ENCODE results near the gene GUK1.
"Not testable (repeated sequence)": the region's sequence is repeated elsewhere in the genome, so short reads cannot be mapped to it uniquely, and the experiment has no call there.

Gene GUK1

DNA sequence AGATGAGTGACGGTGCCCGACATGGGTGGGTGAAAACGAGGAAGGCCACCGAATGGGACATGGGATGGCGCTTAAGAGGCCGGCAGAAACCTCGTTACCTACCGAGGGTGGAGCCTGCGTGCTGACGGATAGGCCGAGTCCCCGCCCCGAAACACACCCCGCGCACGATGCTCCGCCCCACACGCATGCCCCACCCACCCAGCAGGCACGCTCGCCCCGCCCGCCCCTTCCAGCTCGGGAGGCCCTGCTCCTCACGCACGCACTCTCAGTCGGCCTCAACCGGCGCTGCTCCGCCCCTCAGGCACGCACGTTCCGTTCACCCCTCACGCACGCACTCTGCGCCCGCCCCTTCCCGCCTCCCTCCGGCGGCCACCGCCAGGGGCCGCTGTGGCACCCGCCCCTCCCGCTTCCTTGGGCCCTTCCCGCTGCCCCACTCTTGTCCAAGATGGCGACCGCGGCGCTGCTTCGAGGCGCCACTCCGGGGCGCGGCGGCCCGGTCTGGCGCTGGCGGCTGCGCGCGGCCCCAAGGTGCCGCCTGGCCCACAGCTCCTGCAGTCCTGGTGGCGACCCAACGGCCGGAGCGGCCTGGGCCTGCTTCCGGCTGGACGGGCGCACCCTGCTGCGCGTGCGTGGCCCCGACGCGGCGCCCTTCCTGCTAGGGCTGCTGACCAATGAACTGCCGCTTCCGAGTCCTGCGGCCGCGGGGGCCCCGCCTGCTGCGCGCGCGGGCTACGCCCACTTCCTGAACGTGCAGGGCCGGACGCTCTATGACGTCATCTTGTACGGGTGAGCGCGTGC, 25.5 kb downstream of the GUK1 start, which contains the start of gene IBA57:
Gene IBA57 (plus strand): TSS at position 433 of the 798 bp plus-strand sequence. CDS start 13 bp downstream, at position 446.
- Histone ChIP-seq H3K27me3 (ENCODE audit: control insufficient read depth in 1 of 2, insufficient read depth in 2 of 2, low read length in 2 of 2) (peaks cover 6 to 10% of the 10 kb centered on the region in 2 donors), H3K9me3 (ENCODE audit: control insufficient read depth in 2 of 2, low read length in 2 of 2) (no peaks in the 10 kb centered on the region), H3K9ac (ENCODE audit: low read length in 2 of 2) (peak within 1 kb of the TSS; percentile 87 to 88), H3K36me3 (ENCODE audit: control insufficient read depth in 2 of 2, insufficient read depth in 2 of 2, low read length in 2 of 2) (no peaks in the 10 kb centered on the region), H3K4me1 (ENCODE audit: control insufficient read depth, insufficient read depth, low read length) (peaks cover 28% of the 10 kb centered on the region), H3K4me3 (ENCODE audit: low read length in 2 of 2) (peak within 1 kb of the TSS; percentile 82 to 90), H3K27ac (ENCODE audit: low read length) (peak within 1 kb of the TSS; percentile 91)

- peak overlapping the region; percentile 86 to 88 for H3K9ac ChIP-seq (ENCODE audit: low read length in 2 of 2)
These were observed 26.3 kb downstream of the GUK1 start for GRCh38 chr1:228166170-228166936.

DNA sequence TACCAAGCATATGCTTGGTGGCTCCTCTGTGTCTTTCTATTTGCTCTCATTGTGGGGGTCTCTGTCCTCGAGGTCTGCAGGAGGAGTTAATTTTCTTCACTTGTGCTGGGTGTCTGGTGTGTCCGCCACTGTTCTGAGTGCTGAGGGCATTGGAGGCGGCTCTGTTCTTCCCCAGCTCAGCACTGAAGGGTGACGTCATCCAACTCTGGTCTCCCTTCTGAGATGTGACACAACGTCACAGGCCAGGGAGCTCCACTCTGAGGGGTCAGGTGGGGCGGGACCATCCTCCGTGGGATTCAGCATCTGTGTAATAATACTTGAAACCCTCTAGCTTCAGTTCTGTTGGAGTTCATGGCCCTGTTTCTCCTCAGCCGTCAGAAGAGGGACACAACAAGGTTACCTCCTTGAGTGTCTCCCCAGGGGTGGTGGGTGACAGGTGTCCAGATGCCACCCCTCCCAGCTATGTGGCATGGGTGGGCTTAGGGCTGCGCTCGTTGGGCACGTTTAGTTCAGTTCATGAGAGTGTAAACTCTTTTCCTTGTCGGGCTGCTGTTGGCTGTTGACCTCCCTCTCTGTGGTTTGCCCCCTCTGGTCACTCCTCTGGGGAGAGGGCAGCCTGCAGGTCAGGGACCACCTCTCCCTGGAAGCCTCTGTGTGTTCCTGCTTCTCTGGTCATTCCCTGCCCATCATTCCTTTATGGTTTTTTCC, 28.6 kb downstream of the GUK1 start:
- peaks cover 13% of the 10 kb centered on the region for H3K4me1 ChIP-seq (ENCODE audit: control insufficient read depth, insufficient read depth, low read length)
- peaks cover under 1 to 2% of the 10 kb centered on the region in 2 donors for H3K27me3 ChIP-seq (ENCODE audit: control insufficient read depth in 1 of 2, insufficient read depth in 2 of 2, low read length in 2 of 2)
- no peak overlapping the region for H3K27ac ChIP-seq (ENCODE audit: low read length)
- H3K36me3 ChIP-seq (ENCODE audit: control insufficient read depth in 2 of 2, insufficient read depth in 2 of 2, low read length in 2 of 2) = no peaks in the 10 kb centered on the region
- no peak overlapping the region for H3K9ac ChIP-seq (ENCODE audit: low read length in 2 of 2)
- no peak overlapping the region for H3K4me3 ChIP-seq (ENCODE audit: low read length in 2 of 2)
- H3K9me3 ChIP-seq (ENCODE audit: control insufficient read depth in 2 of 2, low read length in 2 of 2) = no peaks in the 10 kb centered on the region

More at GRCh38 chr1:228166170-228166936, 26.3 kb downstream of the GUK1 start:
- peak overlapping the region; percentile 82 to 86 for H3K4me3 ChIP-seq (ENCODE audit: low read length in 2 of 2)
- no peaks in the 10 kb centered on the region for H3K9me3 ChIP-seq (ENCODE audit: control insufficient read depth in 2 of 2, low read length in 2 of 2)
- H3K27me3 ChIP-seq (ENCODE audit: control insufficient read depth in 1 of 2, insufficient read depth in 2 of 2, low read length in 2 of 2) = peaks cover 6 to 10% of the 10 kb centered on the region in 2 donors
- H3K36me3 ChIP-seq (ENCODE audit: control insufficient read depth in 2 of 2, insufficient read depth in 2 of 2, low read length in 2 of 2) = no peaks in the 10 kb centered on the region
- peak overlapping the region; percentile 91 for H3K27ac ChIP-seq (ENCODE audit: low read length)
- peaks cover 27% of the 10 kb centered on the region for H3K4me1 ChIP-seq (ENCODE audit: control insufficient read depth, insufficient read depth, low read length)

DNA sequence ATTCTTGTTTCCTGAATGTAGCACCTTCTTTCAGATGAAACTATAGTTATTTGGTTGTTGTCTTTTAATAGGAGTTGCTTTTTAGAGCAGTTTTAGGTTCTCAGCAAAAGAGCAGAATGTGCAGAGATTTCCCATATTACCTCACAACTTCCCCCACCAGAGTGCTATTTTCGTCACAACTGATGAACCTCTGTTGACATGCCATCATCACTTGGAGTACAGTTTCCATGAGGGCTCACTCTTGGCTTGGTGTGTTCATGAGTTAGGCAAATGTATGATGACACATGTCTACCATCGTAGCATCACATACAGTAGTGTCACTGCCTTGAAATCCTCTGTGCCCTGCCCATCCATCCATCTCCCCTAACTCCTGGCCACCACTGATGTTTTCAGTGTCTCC, 29.3 kb downstream of the GUK1 start:
- Histone ChIP-seq H3K9ac (ENCODE audit: low read length in 2 of 2) (no peak overlapping the region), H3K27ac (ENCODE audit: low read length) (no peak overlapping the region), H3K4me3 (ENCODE audit: low read length in 2 of 2) (no peak overlapping the region), H3K9me3 (ENCODE audit: control insufficient read depth in 2 of 2, low read length in 2 of 2) (no peaks in the 10 kb centered on the region), H3K27me3 (ENCODE audit: control insufficient read depth in 1 of 2, insufficient read depth in 2 of 2, low read length in 2 of 2) (no peaks in the 10 kb centered on the region), H3K4me1 (ENCODE audit: control insufficient read depth, insufficient read depth, low read length) (peaks cover 15% of the 10 kb centered on the region), H3K36me3 (ENCODE audit: control insufficient read depth in 2 of 2, insufficient read depth in 2 of 2, low read length in 2 of 2) (no peaks in the 10 kb centered on the region)

DNA sequence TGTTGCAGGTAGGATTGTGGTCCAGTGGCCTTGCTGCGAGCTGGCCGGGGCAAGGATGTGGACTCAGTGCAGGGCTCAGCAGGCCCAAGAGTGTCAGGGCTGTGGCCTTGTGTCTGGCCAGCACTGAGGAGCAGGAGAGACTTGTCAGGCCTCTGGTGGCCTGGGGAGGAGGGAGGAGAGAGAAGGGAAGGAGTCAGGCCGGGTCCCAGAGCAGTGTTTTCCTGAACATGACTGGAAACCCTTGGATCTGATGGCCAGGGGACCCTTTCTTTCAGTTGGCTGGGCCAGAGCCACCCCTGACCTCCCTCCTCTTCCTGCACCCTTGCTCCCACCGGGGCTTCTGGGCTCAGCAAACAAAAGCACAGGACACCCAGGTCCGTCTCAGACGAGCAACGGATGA, 30.6 kb downstream of the GUK1 start:
- Histone ChIP-seq H3K4me1 (ENCODE audit: control insufficient read depth, insufficient read depth, low read length) (peaks cover 22% of the 10 kb centered on the region), H3K9me3 (ENCODE audit: control insufficient read depth in 2 of 2, low read length in 2 of 2) (no peaks in the 10 kb centered on the region), H3K27me3 (ENCODE audit: control insufficient read depth in 1 of 2, insufficient read depth in 2 of 2, low read length in 2 of 2) (no peaks in the 10 kb centered on the region), H3K4me3 (ENCODE audit: low read length in 2 of 2) (no peak overlapping the region), H3K27ac (ENCODE audit: low read length) (no peak overlapping the region), H3K36me3 (ENCODE audit: control insufficient read depth in 2 of 2, insufficient read depth in 2 of 2, low read length in 2 of 2) (peaks cover under 1 to 2% of the 10 kb centered on the region in 2 donors), H3K9ac (ENCODE audit: low read length in 2 of 2) (no peak overlapping the region)

- Histone ChIP-seq H3K9ac (ENCODE audit: low read length in 2 of 2) (no peak overlapping the region), H3K27ac (ENCODE audit: low read length) (no peak overlapping the region), H3K4me3 (ENCODE audit: low read length in 2 of 2) (no peak overlapping the region), H3K36me3 (ENCODE audit: control insufficient read depth in 2 of 2, insufficient read depth in 2 of 2, low read length in 2 of 2) (peaks cover 2 to 4% of the 10 kb centered on the region in 2 donors), H3K4me1 (ENCODE audit: control insufficient read depth, insufficient read depth, low read length) (peaks cover 27% of the 10 kb centered on the region), H3K27me3 (ENCODE audit: control insufficient read depth in 1 of 2, insufficient read depth in 2 of 2, low read length in 2 of 2) (no peaks in the 10 kb centered on the region), H3K9me3 (ENCODE audit: control insufficient read depth in 2 of 2, low read length in 2 of 2) (no peaks in the 10 kb centered on the region)
These were observed 31.3 kb downstream of the GUK1 start for GRCh38 chr1:228171221-228171891.

- Histone ChIP-seq H3K4me1 (ENCODE audit: control insufficient read depth, insufficient read depth, low read length) (peaks cover 27% of the 10 kb centered on the region), H3K9ac (ENCODE audit: low read length in 2 of 2) (no peak overlapping the region), H3K9me3 (ENCODE audit: control insufficient read depth in 2 of 2, low read length in 2 of 2) (no peaks in the 10 kb centered on the region), H3K36me3 (ENCODE audit: control insufficient read depth in 2 of 2, insufficient read depth in 2 of 2, low read length in 2 of 2) (peaks cover 2 to 4% of the 10 kb centered on the region in 2 donors), H3K4me3 (ENCODE audit: low read length in 2 of 2) (no peak overlapping the region), H3K27me3 (ENCODE audit: control insufficient read depth in 1 of 2, insufficient read depth in 2 of 2, low read length in 2 of 2) (no peaks in the 10 kb centered on the region), H3K27ac (ENCODE audit: low read length) (no peak overlapping the region)
These were observed 32.8 kb downstream of the GUK1 start for GRCh38 chr1:228172591-228173527.

DNA sequence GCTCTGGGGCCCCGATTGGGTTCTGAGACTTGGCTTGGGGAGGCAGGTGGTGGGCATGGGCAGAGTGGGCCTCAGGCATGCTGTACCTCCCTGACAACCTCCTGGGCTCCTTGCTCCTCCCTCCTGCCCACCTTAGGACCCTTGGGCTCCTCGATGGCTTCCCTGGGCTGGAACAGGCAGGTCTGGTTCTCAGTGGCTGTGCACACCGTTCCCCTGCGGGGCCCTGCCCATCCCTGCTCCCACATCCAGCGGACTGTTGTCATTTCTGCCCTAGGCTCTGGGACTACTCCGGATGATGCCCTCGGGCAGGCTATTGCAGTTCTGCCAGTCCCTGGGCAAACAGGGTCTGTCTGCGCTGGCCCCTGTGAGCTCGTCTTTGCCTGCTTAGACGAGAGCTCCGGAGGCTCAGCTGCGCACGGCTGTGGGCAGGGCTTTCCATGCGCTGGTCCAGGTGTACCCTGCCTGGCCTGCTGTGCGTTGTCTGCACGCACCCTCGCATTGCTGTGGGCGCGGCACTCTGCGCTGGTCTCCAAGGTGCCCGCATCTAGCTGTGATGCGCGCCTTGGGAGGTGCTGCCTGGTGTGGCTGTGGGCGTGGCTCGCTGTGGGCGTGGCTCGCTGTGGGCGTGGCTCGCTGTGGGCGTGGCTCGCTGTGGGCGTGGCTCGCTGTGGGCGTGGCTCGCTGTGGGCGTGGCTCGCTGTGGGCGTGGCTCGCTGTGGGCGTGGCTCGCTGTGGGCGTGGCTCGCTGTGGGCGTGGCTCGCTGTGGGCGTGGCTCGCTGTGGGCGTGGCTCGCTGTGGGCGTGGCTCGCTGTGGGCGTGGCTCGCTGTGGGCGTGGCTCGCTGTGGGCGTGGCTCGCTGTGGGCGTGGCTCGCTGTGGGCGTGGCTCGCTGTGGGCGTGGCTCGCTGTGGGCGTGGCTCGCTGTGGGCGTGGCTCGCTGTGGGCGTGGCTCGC, 33.7 kb downstream of the GUK1 start:
- H3K27me3 ChIP-seq (ENCODE audit: control insufficient read depth in 1 of 2, insufficient read depth in 2 of 2, low read length in 2 of 2); H3K36me3 ChIP-seq (ENCODE audit: control insufficient read depth in 2 of 2, insufficient read depth in 2 of 2, low read length in 2 of 2); H3K9me3 ChIP-seq (ENCODE audit: control insufficient read depth in 2 of 2, low read length in 2 of 2); H3K27ac ChIP-seq (ENCODE audit: low read length); H3K9ac ChIP-seq (ENCODE audit: low read length in 2 of 2): not testable (repeated sequence)
- Histone ChIP-seq H3K4me3 (ENCODE audit: low read length in 2 of 2) (peak overlapping the region in 1 of 2 donors; percentile 35), H3K4me1 (ENCODE audit: control insufficient read depth, insufficient read depth, low read length) (peaks cover 27% of the 10 kb centered on the region)

Data from stomach smooth muscle (tissue), 2 donors.